ENCODE measurements around the gene TEDDM1. TPM values are rescaled to one million over a fixed set of nuclear protein-coding genes. Genes with fewer than 3 reads are reported as not detected.

The TEDDM1 gene
- total RNA-seq, 2 experiments from 2014 or later = not detected

- ChIA-PET CTCF (no interaction called here), POLR2A (no interaction called here)
Observed at GRCh38 chr1:182348961-182349747, 51.3 kb downstream of the TEDDM1 start.

Other genes with a start within 250 kb of the TEDDM1 start
- 10 to 100 TPM; 25.2 to 28.4 TPM for gene GLUL, start 8.9 kb downstream of the TEDDM1 start, total RNA-seq
- not detected for gene RGSL1, start 49.5 kb upstream of the TEDDM1 start, total RNA-seq
- gene RNASEL, start 188.6 kb upstream of the TEDDM1 start, total RNA-seq = 1 to 10 TPM; 4.2 to 4.3 TPM
- gene RGS16, start 203.7 kb upstream of the TEDDM1 start, total RNA-seq = 10 to 100 TPM; 77.5 to 79.4 TPM